ENCODE measurements around the gene HSPH1.

DNA sequence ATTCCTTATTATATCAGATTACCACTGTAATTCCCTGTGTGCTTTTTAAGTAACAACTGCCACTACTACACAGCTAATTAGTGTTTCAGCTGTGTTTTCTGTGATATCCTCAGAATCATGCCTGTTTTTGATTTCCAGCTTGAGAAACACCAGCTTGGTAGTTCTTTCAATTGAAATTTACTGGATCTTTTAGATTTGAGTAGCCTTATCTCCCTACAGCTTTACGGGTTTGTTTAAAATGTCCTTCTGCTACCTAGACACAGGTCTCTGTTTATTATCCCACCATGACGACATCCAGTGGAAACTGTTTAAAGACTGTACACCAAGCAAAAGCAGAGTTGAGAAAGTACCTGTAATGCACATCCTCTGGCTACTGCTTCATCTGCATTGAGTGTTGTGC, 12.1 kb downstream of the HSPH1 start:
- TF ChIP-seq POLR2AphosphoS5 (IDR thresholded peaks at IDR 0.05) = no peak
- TF ChIP-seq, protein P1, sequence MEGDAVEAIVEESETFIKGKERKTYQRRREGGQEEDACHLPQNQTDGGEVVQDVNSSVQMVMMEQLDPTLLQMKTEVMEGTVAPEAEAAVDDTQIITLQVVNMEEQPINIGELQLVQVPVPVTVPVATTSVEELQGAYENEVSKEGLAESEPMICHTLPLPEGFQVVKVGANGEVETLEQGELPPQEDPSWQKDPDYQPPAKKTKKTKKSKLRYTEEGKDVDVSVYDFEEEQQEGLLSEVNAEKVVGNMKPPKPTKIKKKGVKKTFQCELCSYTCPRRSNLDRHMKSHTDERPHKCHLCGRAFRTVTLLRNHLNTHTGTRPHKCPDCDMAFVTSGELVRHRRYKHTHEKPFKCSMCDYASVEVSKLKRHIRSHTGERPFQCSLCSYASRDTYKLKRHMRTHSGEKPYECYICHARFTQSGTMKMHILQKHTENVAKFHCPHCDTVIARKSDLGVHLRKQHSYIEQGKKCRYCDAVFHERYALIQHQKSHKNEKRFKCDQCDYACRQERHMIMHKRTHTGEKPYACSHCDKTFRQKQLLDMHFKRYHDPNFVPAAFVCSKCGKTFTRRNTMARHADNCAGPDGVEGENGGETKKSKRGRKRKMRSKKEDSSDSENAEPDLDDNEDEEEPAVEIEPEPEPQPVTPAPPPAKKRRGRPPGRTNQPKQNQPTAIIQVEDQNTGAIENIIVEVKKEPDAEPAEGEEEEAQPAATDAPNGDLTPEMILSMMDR (IDR thresholded peaks at IDR 0.05) = no peak

Measured in breast epithelium (tissue), 3 donors.